ENCODE data around the gene RLBP1.

Gene RLBP1

DNA sequence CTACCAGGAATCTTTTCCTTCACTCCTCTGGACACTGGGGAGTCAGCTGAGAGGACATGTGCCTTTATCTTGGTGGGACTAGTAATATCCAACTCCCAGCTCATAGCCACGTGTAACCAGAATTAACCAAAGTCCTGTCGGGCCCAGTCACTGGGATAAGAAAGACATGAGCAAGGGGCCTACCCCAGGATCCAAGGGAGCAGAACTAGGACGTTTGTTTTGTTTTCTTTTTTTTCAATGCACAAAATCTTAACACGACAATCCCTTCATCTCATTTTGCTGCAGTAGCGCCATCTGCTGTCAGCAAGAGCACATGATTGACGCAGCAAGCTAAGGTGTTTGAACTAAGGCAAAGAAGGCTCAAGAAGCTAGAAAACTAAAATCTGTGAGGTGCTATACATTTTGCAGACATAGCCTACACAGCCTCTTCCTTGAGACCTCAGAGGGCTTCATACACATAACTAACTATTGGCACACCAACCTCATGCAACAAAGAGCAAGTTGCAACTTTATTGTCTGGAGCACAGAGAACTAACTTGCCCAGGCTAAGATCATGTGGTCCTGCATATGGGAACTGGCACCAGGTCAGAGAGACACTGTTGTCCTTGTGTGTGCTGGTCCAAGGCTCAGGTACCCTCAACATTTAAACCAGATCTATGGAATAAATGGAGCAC lies 43.6 kb downstream of the RLBP1 start:
- peak; percentile 77 for DNase-seq (ENCODE audit: low spot score)

DNA sequence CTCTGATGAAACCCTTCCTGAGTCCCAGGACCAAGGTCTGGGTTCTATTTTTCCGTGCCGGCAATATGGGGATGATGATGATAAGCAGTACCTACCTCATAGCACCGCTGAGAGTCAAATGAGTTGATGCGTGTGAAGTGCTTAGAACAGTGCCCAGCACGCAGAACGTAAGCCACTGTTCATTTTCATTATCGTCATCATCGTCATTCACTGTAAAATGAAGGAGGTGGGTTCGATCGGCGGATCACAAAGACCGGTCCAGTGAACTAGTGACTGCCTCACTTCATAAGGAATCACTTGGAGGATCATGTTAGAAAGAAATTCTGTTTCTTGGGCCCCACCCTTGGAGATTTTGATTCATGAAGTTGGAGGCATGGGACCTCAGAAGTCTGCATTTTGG lies 44.3 kb downstream of the RLBP1 start:
- no peak for DNase-seq (ENCODE audit: low spot score)

DNA sequence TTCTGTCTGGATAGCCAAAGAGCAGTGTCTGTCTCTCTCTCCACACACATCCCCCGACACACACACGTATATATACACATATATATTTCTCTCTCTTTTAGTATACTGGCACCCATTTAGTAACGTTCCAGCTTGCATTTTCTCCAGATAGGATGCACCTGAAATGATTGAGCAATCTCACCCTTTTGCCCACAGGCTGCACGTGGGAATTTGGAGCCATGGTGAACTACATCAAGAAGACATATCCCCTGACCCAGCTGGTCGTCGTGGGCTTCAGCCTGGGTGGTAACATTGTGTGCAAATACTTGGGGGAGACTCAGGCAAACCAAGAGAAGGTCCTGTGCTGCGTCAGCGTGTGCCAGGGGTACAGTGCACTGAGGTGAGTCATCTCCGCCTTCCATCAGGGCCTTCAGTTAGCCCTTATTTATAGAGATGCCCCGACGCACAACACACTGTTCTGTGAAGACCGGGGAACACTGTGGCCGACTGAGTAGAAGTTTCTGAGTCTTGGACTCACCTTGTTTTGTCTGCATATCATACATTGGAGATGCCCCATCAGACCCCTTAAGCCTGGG lies 45.7 kb downstream of the RLBP1 start:
- DNase-seq (ENCODE audit: low spot score): no peak

DNA sequence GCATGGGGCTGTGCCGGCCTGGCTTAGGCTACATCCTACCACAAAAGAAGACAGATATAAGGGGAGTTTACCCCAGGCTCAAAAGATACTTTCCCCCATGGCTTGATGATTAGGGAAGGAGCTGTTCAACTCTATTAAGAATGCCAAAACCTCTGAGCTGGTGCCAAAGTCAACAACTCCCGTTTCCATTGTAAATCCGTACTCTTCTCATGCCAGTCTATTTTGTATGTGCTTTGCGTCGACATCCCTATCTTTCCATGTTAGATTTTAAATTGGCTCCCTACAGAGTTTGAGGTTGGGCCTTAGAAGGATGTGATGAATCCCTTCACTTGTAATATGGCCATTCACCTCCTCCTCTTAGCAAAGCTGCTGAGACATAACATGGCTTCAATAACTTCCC lies 46.9 kb downstream of the RLBP1 start:
- DNase-seq (ENCODE audit: low spot score): no peak

DNA sequence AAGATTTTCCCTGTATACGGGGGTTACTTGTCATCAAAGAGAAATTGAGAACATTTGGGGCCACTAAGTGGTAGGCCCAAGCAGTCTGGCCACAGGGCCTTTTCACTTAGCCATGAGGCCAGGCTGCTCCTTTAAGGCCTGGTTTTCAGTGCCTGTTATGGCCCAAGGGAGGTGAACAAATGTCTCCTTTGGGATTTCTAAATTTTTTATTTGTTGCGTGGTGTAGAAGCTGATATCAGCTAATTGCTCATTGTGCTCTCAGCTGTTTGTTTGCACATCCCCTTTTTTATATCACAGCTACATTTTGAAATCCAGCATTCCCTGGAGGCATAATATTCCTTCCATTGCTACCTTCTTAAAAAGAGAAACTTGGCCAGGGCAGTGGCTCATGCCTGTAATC lies 48.5 kb downstream of the RLBP1 start:
- DNase-seq (ENCODE audit: low spot score): no peak

DNA sequence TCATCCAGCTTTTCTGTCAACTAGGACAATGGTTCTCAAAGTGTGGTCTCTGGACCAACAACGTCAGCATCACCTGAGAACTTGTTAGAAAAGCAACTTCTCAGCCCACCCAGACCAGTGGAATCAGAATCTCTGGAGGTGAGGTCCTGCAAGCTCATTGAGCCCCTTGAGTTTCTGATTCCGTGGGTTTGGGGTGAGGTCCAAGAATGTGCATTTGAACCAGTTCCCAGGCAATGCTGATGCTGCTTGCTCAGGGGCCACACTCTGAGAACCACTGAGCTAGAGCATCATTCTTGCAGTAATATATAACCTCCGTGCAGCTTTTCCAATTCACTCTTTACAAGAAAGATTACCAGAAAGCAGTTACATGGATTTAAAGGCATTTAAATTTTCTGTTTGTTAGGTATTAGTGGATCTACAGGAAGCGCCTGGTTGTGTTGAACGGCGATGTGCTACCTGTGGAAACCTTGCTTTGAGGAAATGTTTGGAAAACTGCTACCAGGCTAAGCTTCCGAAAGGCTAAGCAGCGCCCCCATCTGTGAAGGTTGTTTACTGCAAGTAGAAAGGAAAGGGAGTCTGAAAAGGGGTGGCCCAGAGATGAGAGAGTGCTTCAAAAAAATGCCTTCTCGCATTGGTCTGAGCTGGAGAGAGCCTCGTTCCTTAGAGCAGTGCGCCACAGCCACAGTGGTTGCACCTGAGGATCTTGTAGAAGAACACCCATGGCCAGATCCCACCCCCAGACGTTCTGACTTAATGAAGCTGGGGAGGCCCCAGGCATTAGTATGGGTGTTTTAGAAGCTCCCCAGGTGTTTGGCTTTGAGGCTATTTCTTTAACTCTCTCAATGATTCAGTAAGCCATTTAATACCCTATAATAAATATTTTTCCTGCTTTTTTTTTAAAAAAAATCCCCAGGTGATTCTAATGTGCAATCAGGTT lies 50.0 kb downstream of the RLBP1 start:
- DNase-seq (ENCODE audit: low spot score): peak; percentile 60

DNA sequence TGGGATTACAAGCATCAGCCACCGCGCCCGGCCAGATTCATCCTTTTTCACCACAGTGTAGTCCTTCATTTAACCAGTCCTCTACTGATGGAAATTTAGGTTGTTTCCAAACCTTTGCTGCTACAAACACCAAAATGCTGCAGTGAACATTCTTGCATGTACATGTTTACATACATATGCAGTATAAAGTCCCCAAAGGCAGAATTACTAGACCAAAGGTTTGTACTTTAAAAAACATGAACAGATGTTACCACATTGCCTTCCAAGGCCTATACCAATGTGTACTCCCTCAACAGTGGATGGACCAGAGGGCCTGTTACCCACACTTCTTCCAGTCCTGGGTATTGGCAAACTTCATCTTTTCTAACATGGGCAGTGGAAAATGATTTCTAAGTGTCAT lies 51.0 kb downstream of the RLBP1 start:
- no peak for DNase-seq (ENCODE audit: low spot score)

DNA sequence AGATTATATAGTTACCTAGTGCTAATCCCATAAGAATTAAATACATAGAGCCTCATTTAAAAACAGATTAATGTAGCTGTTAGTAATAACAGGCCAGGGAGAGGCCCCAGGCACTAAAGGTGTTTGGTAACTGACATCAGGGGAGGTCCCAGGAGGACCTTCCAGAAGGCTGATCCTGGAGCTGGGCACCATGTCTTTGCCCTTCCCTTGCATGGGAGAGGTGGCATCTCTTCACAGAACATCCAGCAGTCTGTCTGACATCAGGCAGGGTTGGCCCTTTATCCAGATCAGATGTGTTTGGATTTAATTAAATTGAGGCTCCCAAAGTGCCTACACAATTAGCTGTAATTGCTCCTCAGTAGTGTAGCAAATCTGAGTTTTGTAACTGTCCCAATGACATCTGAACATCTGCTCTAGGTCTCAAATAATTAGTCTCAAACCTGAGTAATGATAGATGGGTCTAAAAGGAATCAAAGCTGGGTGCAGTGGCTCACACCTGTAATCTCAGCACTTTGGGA lies 53.0 kb downstream of the RLBP1 start:
- no peak for DNase-seq (ENCODE audit: low spot score)

DNA sequence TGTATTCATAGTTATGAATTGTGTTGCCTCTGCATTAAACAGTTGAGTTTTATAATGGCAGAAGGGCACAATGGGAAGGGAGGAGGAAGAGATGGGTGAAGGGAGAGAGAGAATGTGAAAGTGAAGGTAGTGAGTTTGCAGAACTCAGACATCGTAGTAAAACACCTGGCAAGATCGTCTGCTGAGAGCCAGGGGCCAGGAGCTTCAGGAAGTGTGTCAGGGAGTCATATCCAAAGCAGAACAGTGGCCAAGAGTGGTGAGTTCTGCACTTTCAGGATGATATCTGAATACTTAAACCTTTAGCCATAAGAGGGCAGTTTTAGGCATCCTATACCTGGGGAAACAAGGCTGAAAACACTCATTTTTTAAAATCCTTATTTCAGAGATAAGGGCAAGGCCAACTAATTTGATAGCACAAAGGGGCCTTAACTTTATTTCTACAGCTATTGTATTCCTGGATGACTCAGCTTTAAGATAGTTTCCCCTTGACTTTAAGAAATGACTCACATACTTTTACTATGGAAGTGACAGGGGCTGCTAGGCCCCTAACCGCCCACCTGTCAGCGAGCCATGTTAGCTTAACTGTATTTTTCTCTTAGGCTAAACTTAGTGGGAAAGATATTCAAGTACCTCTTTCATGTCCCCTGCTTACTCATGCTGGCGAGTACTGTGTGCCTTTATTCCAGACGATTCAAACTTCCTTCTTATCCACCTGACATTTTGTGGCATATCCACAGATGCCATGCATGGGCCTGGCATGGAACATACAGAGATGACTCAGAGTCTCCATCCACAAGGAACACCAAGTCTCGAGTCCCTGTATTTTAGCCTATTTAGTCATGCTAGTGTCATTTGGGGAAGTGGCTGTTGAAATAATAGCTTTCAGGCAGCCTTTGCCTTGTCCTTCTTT lies 53.9 kb downstream of the RLBP1 start:
- peak; percentile 94 for DNase-seq (ENCODE audit: low spot score)

DNA sequence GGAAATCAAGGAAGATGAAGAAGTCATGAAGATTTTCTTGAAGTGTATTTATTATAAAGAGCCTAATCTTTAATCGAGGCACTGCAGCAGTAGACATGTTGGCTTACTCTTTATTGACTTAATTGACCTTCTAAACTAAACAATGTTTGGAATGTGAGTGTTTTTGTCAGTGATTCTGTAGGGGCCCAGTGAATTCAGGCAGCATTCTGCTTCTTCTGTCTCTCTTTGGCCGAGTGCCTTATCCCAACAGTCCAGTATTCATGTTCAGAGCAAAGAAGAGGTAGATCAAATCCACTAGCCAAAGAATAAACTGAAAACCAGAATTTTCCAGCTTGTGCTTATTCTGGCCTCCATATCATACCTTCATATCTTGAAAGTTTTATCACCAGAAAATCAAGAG lies 55.7 kb downstream of the RLBP1 start:
- DNase-seq (ENCODE audit: low spot score): no peak

DNA sequence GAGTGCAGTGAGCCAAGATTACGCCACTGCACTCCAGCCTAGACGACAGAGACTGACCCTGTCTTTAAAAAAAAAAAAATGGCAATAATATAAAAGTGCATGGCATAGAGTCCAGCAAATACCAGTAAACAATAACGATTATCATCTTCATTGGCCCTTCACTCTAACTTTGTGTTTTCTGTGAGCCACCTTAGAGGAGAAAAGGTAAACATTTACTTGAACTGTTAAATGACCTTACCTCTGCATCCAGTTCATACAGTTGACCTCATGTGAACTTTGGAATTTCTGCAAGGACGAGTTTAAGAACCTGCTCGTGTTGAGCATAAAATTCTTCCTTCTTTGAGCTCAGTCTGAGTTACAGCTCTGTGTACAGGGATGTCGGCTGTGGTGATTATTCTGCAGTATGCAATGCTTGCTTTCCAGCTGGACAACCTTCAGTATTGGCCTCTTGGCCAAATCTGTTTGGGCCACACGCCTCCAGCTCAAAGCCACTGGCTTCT lies 56.6 kb downstream of the RLBP1 start:
- DNase-seq (ENCODE audit: low spot score): peak; percentile 20

DNA sequence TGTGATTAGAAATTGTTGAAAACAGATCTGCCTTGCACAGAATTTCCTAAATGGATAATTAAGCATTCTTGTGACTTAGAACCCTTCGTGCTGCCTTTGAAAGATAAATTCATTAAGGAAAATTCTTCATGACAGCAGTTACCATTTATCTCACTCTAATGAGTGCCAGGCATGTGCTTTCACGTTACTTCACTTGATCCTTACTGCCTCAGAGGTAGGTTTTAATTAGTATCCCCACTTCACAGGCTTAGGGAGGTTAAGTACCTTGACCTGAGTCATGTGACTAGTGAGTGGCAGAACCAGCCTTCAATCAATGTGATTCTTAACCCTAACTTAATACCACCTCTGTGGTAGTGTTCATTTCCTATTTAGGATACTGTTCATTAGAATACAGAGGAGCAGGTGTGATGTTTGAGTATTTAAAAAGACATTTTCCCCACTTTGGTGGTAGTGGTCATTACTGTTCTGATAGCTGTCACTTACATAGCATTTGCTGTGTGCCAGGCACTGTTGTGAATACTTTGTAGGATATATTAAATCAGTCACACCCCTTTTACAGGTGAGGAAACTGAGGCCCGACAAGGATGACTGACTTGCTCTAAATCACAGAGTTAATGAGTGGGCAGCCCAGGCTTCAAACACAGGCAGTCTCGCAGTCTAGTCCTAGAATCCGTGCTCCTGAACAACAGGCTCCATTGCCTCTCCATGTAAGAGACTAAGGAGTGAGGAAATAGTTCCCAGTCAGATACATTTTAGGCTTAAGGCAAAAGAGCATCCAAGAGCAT lies 57.9 kb downstream of the RLBP1 start:
- DNase-seq (ENCODE audit: low spot score): no peak

DNA sequence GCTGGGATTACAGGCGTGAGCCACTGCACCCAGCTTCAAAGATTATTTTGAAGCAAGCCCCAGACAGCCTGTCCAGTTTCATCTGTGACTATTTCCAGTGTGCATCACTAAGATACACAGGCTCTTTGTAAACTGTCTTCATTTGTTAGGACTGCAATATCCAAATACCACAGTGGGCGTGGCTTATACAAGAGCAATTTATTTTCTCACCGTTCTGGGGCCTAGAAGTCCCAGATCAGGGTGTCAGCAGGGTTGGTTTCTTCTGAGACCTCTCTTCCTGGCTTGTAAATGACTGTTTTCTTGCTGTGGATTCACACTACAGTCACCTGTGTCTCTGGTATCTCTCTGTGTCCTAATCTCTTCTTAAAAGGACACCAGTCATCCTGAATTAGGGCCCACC lies 59.7 kb downstream of the RLBP1 start:
- DNase-seq (ENCODE audit: low spot score): no peak

Data from kidney tubule cell (primary cell).